NT2/D1 (cell line): ENCODE data around the gene SF3B5.
"Not testable (repeated sequence)": the region's sequence is repeated elsewhere in the genome, so short reads cannot be mapped to it uniquely, and the experiment has no call there.

Experiments
- DNase-seq: peaks from one replicate; pipeline ENCODE4 v3.0.0-alpha.2; 2011; ENCODE audit warnings: low read depth, low spot score
- H3K27me3 ChIP-seq: 2 replicates; pipeline ENCODE4 v1.6.0; 2011; ENCODE audit warnings: mild to moderate bottlenecking; ENCODE audit not compliant: insufficient read length, insufficient read depth
- H3K36me3 ChIP-seq: 2 replicates; pipeline ENCODE4 v1.6.1; 2011; ENCODE audit warnings: mild to moderate bottlenecking, low read length, mixed read lengths; ENCODE audit not compliant: insufficient read depth, insufficient read length
- H3K4me1 ChIP-seq: 2 replicates; pipeline ENCODE4 v1.5.1; 2011; ENCODE audit not compliant: insufficient read depth, insufficient read length
- H3K4me3 ChIP-seq: 2 replicates; pipeline ENCODE4 v1.5.1; 2011; ENCODE audit warnings: low read depth; ENCODE audit not compliant: insufficient read length
- H3K9ac ChIP-seq: 2 replicates; pipeline ENCODE4 v1.6.0; 2011; ENCODE audit warnings: low read depth; ENCODE audit not compliant: insufficient read length
- H3K9me3 ChIP-seq: 2 replicates; pipeline ENCODE4 v1.5.1; 2011; ENCODE audit warnings: mild to moderate bottlenecking, low read length; ENCODE audit not compliant: insufficient read depth
- SUZ12 ChIP-seq: IDR thresholded peaks from 2 replicates; pipeline ENCODE4 v1.6.1; 2011; ENCODE audit not compliant: insufficient read length, insufficient read depth; ENCODE audit errors: extremely low read depth
- YY1 ChIP-seq: IDR thresholded peaks from 2 replicates; pipeline ENCODE4 v1.6.1; 2011; ENCODE audit not compliant: insufficient read length, insufficient read depth
- ZNF274 ChIP-seq: IDR thresholded peaks from 2 replicates; pipeline ENCODE4 v1.6.1; 2011; ENCODE audit warnings: mild to moderate bottlenecking, low read depth, low read length

Gene SF3B5

GRCh38 chr6:144134737-144135136, 39.4 kb upstream of the SF3B5 start:
- no peaks in the 10 kb centered on the region for H3K27me3 ChIP-seq
- H3K9ac ChIP-seq, result no peak overlapping the region
- H3K4me3 ChIP-seq, result no peak overlapping the region
- DNase-seq, result no peak
- H3K36me3 ChIP-seq, result no peaks in the 10 kb centered on the region
- H3K4me1 ChIP-seq, result no peaks in the 10 kb centered on the region
- no peaks in the 10 kb centered on the region for H3K9me3 ChIP-seq
- TF ChIP-seq SUZ12, result no peak
- no peak for TF ChIP-seq ZNF274
- no peak for TF ChIP-seq YY1

DNA sequence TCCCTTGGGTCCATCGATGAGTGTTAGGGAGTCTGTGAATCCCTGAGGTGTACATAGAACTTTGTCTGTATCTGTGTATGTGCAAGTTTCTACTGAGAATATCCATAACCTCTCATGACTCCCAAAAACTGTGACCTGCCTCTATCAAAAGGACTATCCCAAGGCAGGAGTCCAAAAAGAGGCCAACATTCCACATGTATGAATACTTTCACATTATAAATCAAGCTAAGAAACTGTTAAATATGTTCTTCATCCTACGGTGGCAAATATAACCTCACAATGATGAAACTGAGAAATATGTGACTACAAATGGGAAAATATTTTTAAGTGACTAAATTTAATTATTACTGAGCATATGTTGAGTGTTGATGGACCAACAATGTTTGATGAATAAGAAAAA, 38.8 kb upstream of the SF3B5 start:
- no peak for DNase-seq
- Histone ChIP-seq H3K4me1 (no peaks in the 10 kb centered on the region), H3K9ac (no peak overlapping the region), H3K36me3 (no peaks in the 10 kb centered on the region), H3K9me3 (no peaks in the 10 kb centered on the region), H3K27me3 (no peaks in the 10 kb centered on the region), H3K4me3 (no peak overlapping the region)
- TF ChIP-seq ZNF274 (no peak), SUZ12 (no peak), YY1 (no peak)

DNA sequence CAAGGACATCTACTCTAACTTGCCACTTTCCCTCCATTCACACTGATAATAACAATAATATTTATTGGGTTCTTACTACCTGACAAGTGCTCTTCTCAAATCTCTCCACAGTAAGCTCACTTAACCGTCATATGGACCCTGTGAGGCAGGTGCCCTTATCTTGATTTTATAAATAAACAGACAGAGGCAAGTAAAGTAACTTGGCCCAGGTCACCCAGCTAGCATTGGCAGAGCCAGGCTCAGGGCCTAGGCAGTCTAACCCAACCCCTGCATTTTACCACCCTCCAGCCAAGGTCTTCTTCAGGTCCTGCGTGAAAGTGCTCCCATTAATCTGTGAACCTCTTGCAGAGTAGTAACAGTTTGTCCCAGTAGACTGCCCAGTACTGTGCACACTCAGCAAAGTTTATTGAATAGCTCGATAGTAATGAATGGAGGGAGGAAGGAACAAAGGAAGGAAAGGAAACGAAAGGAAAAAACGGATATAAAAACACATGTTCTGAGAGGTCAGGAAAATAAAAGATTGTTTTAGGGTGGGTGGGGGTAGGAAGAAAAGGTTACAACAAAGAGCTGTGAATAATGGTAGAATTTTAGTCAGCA, 38.0 kb upstream of the SF3B5 start:
- Histone ChIP-seq H3K36me3 (no peaks in the 10 kb centered on the region), H3K9ac (no peak overlapping the region), H3K27me3 (no peaks in the 10 kb centered on the region), H3K4me1 (no peaks in the 10 kb centered on the region), H3K9me3 (no peaks in the 10 kb centered on the region), H3K4me3 (no peak overlapping the region)
- TF ChIP-seq ZNF274 (no peak), SUZ12 (no peak), YY1 (no peak)
- no peak for DNase-seq

- H3K9ac ChIP-seq, H3K4me3 ChIP-seq, H3K9me3 ChIP-seq, H3K27me3 ChIP-seq, H3K36me3 ChIP-seq, H3K4me1 ChIP-seq, DNase-seq: not testable (repeated sequence)
These were observed 36.9 kb upstream of the SF3B5 start for GRCh38 chr6:144132167-144132690.

- no peak for TF ChIP-seq ZNF274
- TF ChIP-seq YY1, result no peak
- no peak for TF ChIP-seq SUZ12
- Histone ChIP-seq H3K36me3 (no peaks in the 10 kb centered on the region), H3K4me1 (no peaks in the 10 kb centered on the region), H3K9ac (no peak overlapping the region), H3K4me3 (no peak overlapping the region), H3K9me3 (no peaks in the 10 kb centered on the region), H3K27me3 (no peaks in the 10 kb centered on the region)
- no peak for DNase-seq
These were observed 35.9 kb upstream of the SF3B5 start for GRCh38 chr6:144131248-144131709.

DNA sequence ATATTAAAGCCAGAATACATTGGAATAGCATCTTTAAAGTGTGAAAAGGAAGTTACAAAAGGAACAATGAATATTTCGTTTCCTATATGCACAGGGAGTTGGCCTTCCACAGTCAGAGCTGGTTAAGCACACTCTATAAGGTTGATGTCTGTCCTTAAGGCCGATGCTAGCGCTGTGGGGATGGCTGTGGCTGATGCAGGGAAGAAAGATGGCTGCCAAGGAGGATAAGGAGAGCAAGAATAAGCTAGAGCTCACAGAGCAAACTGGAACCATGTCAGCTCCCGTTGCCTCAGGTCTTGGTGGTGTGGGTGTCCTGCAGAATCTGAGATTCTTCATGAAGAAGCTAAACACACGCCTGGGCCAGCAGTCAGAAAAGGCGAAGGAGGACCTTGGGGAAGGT, 34.1 kb upstream of the SF3B5 start:
- no peak overlapping the region for H3K4me3 ChIP-seq
- H3K36me3 ChIP-seq, result no peaks in the 10 kb centered on the region
- TF ChIP-seq ZNF274, result no peak
- TF ChIP-seq YY1, result no peak
- no peak for TF ChIP-seq SUZ12
- no peaks in the 10 kb centered on the region for H3K4me1 ChIP-seq
- DNase-seq, result no peak
- H3K27me3 ChIP-seq, result no peaks in the 10 kb centered on the region
- H3K9me3 ChIP-seq, result no peaks in the 10 kb centered on the region
- no peak overlapping the region for H3K9ac ChIP-seq

GRCh38 chr6:144127097-144127496, 31.7 kb upstream of the SF3B5 start:
- Histone ChIP-seq H3K36me3 (no peaks in the 10 kb centered on the region), H3K4me1 (no peaks in the 10 kb centered on the region), H3K27me3 (no peaks in the 10 kb centered on the region), H3K9ac (no peak overlapping the region), H3K9me3 (no peaks in the 10 kb centered on the region), H3K4me3 (no peak overlapping the region)
- TF ChIP-seq SUZ12 (no peak), ZNF274 (no peak), YY1 (no peak)
- no peak for DNase-seq
